ENCODE results near the gene MCF2L. TPM values are rescaled to one million over a fixed set of nuclear protein-coding genes. Genes with fewer than 3 reads are reported as not detected.
"Not testable (repeated sequence)": the region's sequence is repeated elsewhere in the genome, so short reads cannot be mapped to it uniquely, and the experiment has no call there.

Gene MCF2L
- total RNA-seq, 4 donors from 2014 or later: 18.3 to 52.6 (median 29.9) TPM

DNA sequence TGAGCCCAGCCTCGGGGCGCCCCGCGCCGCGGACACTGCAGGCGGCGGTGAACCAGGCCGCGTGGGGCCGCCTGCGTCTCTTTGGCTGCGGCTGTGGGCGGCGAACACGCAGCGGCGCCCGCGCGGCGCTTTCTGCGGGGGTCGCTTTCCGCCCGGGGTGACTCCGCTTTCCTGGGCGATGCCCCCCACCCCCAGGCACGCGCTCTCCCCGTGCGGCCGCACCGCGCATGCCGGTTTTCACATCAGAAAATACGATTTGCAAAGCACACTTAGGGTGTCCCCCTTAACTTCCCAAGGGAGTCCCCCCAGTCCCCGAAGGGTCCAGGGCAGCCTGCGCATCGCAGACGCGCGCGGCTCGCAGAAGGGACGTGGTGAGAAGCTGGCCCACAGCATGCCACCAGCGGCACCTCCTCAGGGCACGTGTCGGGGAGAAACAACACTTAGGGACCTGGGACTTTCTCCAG is 141.9 kb downstream of the MCF2L start:
- WGBS, 2 donors (ENCODE audit: low coverage in 1 of 2): no CpG with 5 or more reads among the region's 49 CpGs
- H3K27me3 ChIP-seq: peaks cover 60% of the 10 kb centered on the region

DNA sequence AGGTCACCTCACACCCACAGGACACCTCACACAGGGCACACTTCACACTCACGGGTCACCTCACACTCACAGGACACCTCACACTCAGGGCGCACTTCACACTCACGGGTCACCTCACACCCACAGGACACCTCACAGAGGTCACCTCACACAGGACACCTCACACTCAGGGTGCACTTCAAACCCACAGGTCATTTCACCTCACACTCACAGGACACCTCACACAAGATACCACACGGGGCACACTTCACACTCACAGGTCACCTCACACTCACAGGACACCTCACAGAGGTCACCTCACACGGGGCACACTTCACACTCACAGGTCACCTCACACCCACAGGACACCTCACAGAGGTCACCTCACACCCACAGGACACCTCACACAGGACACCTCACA is 142.8 kb downstream of the MCF2L start:
- H3K27me3 ChIP-seq: peaks cover 54% of the 10 kb centered on the region
- H3K36me3 ChIP-seq, H3K9me3 ChIP-seq, H3K4me3 ChIP-seq, ATAC-seq, H3K27ac ChIP-seq: not testable (repeated sequence)
- peaks cover 0 to 18% (median 11%) of the 10 kb centered on the region in 3 donors for H3K4me1 ChIP-seq
- WGBS, 2 donors (ENCODE audit: low coverage in 1 of 2): 70 to 100% methylated on average over 1 to 2 of the region's 5 CpGs

More for the DNA sequence above, 141.9 kb downstream of the MCF2L start:
- H3K27ac ChIP-seq: no peak overlapping the region
- TF ChIP-seq POLR2A (IDR thresholded peaks at IDR 0.05) (no peak), POLR2AphosphoS5 (IDR thresholded peaks at IDR 0.05) (no peak), EP300 (IDR thresholded peaks at IDR 0.05) (no peak)
- H3K9me3 ChIP-seq: no peaks in the 10 kb centered on the region
- ATAC-seq: no peak
- H3K36me3 ChIP-seq: no peaks in the 10 kb centered on the region
- peak overlapping the region in 1 of 2 donors; percentile 51 for H3K4me3 ChIP-seq
- H3K4me1 ChIP-seq: peaks cover 0 to 18% (median 11%) of the 10 kb centered on the region in 3 donors

DNA sequence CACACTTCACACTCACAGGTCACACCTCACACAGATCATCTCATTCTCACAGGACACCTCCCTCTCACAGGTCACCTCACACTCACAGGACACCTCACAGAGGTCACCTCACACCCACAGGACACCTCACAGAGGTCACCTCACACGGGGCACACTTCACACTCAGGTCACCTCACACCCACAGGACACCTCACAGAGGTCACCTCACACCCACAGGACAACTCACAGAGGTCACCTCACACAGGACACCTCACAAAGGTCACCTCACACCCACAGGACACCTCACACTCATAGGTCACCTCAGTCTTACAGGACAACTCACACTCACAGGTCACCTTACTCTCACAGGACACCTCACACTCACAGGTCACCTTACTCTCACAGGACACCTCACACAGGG is 143.5 kb downstream of the MCF2L start:
- Histone ChIP-seq H3K27me3 (peaks cover 55% of the 10 kb centered on the region), H3K4me1 (peaks cover 0 to 18% (median 11%) of the 10 kb centered on the region in 3 donors)
- H3K27ac ChIP-seq, ATAC-seq, H3K36me3 ChIP-seq, H3K4me3 ChIP-seq, H3K9me3 ChIP-seq: not testable (repeated sequence)
- 100% methylated on average over 1 of the region's 1 CpG; no CpG with 5 or more reads in 1 of the 2 donors for WGBS, 2 donors (ENCODE audit: low coverage in 1 of 2)

DNA sequence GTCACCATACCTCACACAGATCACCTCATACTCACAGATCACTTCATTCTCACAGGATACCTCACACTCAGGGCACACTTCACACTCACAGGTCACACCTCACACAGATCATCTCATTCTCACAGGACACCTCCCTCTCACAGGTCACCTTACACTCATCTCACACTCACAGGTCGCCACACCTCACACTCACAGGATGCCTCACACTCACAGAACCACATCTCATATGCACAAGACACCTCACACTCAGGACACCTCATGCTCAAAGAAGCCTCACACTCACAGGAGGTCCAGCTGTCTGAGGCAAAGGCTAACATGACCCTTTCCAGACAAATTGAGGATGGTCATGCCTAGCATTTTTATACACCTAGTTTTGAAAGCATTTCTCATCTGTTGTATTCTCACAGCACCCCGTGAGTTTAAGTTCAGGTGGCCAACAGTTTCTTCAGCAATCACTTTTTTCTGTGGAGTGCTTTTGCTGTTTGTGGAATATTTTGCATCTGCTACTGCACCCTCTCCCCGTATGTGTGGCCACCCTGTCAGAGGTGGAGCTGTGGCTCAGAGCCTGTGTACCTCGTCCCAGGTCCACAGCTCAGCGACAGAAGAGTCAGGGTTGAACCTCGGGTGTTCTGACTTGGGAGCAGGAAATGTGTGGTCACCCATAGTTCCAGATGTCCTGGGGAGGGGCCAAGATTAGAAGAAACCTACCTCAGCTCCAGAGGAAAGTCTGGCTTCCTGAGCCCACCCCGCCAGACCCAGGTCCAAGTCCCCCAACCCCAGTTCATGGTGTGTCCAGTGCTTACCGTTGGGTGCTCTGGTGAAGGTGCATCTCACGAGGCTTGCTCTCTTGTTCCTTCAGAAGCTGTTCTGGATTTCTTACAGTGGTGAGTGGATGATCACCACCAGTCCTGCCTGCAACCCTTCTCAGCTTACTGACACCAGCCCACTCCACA is 144.2 kb downstream of the MCF2L start:
- H3K36me3 ChIP-seq: no peaks in the 10 kb centered on the region
- ATAC-seq: no peak
- 77 to 92% methylated on average over 2 to 3 of the region's 9 CpGs for WGBS, 2 donors (ENCODE audit: low coverage in 1 of 2)
- peaks cover 61% of the 10 kb centered on the region for H3K27me3 ChIP-seq
- no peaks in the 10 kb centered on the region for H3K9me3 ChIP-seq
- peaks cover 0 to 18% (median 11%) of the 10 kb centered on the region in 3 donors for H3K4me1 ChIP-seq
- H3K4me3 ChIP-seq: no peak overlapping the region
- TF ChIP-seq EP300 (IDR thresholded peaks at IDR 0.05): no peak
- TF ChIP-seq POLR2A (IDR thresholded peaks at IDR 0.05): no peak
- TF ChIP-seq POLR2AphosphoS5 (IDR thresholded peaks at IDR 0.05): no peak
- TF ChIP-seq, protein P1, sequence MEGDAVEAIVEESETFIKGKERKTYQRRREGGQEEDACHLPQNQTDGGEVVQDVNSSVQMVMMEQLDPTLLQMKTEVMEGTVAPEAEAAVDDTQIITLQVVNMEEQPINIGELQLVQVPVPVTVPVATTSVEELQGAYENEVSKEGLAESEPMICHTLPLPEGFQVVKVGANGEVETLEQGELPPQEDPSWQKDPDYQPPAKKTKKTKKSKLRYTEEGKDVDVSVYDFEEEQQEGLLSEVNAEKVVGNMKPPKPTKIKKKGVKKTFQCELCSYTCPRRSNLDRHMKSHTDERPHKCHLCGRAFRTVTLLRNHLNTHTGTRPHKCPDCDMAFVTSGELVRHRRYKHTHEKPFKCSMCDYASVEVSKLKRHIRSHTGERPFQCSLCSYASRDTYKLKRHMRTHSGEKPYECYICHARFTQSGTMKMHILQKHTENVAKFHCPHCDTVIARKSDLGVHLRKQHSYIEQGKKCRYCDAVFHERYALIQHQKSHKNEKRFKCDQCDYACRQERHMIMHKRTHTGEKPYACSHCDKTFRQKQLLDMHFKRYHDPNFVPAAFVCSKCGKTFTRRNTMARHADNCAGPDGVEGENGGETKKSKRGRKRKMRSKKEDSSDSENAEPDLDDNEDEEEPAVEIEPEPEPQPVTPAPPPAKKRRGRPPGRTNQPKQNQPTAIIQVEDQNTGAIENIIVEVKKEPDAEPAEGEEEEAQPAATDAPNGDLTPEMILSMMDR (IDR thresholded peaks at IDR 0.05): no peak
- no peak overlapping the region for H3K27ac ChIP-seq

DNA sequence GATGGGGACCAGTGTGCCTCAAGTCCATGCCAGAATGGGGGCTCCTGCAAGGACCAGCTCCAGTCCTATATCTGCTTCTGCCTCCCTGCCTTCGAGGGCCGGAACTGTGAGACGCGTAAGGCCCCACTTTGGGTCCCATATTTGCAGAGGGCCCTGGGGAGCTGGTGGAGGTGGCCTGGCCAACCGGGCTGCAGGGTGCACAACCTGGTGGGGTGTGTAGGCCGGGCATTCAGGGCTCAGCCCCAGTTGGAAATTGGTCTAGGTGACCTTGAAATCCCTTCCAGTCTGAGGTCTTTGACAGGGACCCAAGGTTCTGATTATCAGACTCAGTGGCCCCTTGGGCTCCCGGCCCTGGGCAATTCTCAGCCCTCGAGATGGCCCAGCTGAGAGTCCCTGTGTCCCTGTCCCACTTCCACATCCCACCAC is 144.8 kb downstream of the MCF2L start:
- Histone ChIP-seq H3K27me3 (peaks cover 65% of the 10 kb centered on the region), H3K4me3 (no peak overlapping the region), H3K27ac (no peak overlapping the region), H3K9me3 (no peaks in the 10 kb centered on the region), H3K36me3 (no peaks in the 10 kb centered on the region), H3K4me1 (peaks cover 0 to 18% (median 11%) of the 10 kb centered on the region in 3 donors)
- TF ChIP-seq POLR2AphosphoS5 (IDR thresholded peaks at IDR 0.05) (no peak), EP300 (IDR thresholded peaks at IDR 0.05) (no peak), POLR2A (IDR thresholded peaks at IDR 0.05) (no peak)
- TF ChIP-seq, protein P1 (IDR thresholded peaks at IDR 0.05): no peak
- no peak for ATAC-seq
- 92% methylated on average over 2 of the region's 8 CpGs; no CpG with 5 or more reads in 1 of the 2 donors for WGBS, 2 donors (ENCODE audit: low coverage in 1 of 2)

DNA sequence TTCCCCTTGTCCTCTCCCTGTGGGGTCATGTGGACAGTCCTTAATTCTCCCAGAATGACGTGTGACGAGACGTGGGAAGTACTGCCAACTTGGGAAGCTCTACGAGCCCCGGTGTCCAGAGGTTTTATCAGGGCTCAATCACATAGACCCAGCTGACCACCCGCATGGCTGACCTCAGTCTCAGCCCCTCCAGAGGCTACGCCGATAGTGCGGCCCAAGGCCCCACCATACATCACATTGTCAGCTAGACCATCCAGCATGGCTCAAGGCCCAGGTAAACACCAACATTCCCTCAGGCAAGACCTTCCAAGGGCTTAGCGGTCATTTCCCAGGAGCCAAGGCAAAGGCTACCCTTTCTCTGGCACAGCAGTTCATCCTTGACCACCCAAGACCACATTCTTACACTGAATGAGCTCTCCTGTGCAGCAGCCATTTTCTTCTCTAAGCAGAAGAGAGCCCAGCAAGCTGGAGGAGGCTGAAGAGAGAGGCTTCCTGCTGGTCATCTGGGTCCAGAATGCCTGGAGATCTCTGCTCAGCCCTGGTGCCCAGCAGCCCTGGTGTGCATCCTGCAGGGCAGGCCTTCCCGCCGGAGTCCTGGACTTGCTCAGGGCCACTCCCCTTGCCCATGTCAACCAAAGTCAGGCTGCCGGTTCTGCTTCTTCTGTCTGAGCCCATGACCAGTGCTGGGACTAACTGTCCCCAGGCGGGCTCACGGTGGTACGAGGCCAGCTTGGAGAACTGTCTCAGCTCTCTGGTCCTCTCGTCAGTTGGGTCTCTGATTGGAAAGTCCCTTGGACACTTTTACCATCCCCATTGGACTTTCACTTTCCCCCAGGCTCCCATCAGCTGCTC is 145.7 kb downstream of the MCF2L start:
- Histone ChIP-seq H3K36me3 (no peaks in the 10 kb centered on the region), H3K4me1 (peaks cover 0 to 14% (median 10%) of the 10 kb centered on the region in 3 donors), H3K27ac (no peak overlapping the region), H3K4me3 (no peak overlapping the region), H3K9me3 (no peaks in the 10 kb centered on the region), H3K27me3 (peaks cover 56% of the 10 kb centered on the region)
- TF ChIP-seq, protein P1 (IDR thresholded peaks at IDR 0.05): no peak
- ATAC-seq: no peak
- 80 to 84% methylated on average over 2 to 7 of the region's 17 CpGs for WGBS, 2 donors (ENCODE audit: low coverage in 1 of 2)
